ENCODE results near the gene GABBR1. TPM values are rescaled to one million over a fixed set of nuclear protein-coding genes. Genes with fewer than 3 reads are reported as not detected.

GABBR1 gene
- total and polyA plus RNA-seq, 2 donors (not counting 1 experiment from before 2014, with no cell fraction given), result 198 to 241 TPM

GRCh38 chr6:29667158-29667557 is 34.2 kb upstream of the GABBR1 start:
- H3K27me3 ChIP-seq (replicated peaks in 1 of 4; ENCODE audit: control extremely low read depth in 1 of 4, control insufficient read depth in 3 of 4, insufficient read depth in 4 of 4, low read length in 3 of 4), result peaks cover 0 to 26% (median 9%) of the 10 kb centered on the region in 4 experiments
- H3K9me3 Mint-ChIP-seq (ENCODE audit: insufficient read depth), result no peaks in the 10 kb centered on the region
- no peak overlapping the region for H3K4me3 ChIP-seq (ENCODE audit: control extremely low read depth in 1 of 5, extremely low read depth in 1 of 5, insufficient read depth in 1 of 5, low read depth in 2 of 5, low read length in 4 of 5)
- H3K9ac ChIP-seq (ENCODE audit: low read length), result no peak overlapping the region
- no peaks in the 10 kb centered on the region for H3K79me2 ChIP-seq (ENCODE audit: control insufficient read depth, insufficient read depth, low read length)
- 79% methylated on average over 4 of the region's 5 CpGs for WGBS (ENCODE audit: insufficient coverage)
- TF ChIP-seq, protein P1, sequence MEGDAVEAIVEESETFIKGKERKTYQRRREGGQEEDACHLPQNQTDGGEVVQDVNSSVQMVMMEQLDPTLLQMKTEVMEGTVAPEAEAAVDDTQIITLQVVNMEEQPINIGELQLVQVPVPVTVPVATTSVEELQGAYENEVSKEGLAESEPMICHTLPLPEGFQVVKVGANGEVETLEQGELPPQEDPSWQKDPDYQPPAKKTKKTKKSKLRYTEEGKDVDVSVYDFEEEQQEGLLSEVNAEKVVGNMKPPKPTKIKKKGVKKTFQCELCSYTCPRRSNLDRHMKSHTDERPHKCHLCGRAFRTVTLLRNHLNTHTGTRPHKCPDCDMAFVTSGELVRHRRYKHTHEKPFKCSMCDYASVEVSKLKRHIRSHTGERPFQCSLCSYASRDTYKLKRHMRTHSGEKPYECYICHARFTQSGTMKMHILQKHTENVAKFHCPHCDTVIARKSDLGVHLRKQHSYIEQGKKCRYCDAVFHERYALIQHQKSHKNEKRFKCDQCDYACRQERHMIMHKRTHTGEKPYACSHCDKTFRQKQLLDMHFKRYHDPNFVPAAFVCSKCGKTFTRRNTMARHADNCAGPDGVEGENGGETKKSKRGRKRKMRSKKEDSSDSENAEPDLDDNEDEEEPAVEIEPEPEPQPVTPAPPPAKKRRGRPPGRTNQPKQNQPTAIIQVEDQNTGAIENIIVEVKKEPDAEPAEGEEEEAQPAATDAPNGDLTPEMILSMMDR (IDR thresholded peaks at IDR 0.05), result no peak
- no peak for TF ChIP-seq EZH2 (IDR thresholded peaks at IDR 0.05; ENCODE audit: borderline replicate concordance, insufficient read depth, low read depth, low read length, poor library complexity, severe bottlenecking)
- no peaks in the 10 kb centered on the region for H3K4me1 Mint-ChIP-seq
- H3K4me3 Mint-ChIP-seq, result no peak overlapping the region
- H4K20me1 ChIP-seq (ENCODE audit: control insufficient read depth, insufficient read depth, low read length, poor library complexity, severe bottlenecking), result no peaks in the 10 kb centered on the region
- H3K36me3 ChIP-seq (replicated peaks in 1 of 2; ENCODE audit: control extremely low read depth in 1 of 2, control insufficient read depth in 1 of 2, extremely low read depth in 1 of 2, insufficient read depth in 2 of 2, low read length in 1 of 2), result no peaks in the 10 kb centered on the region
- no peak overlapping the region for H3K4me2 ChIP-seq (replicated peaks; ENCODE audit: low read depth, low read length, poor library complexity, severe bottlenecking)
- intact Hi-C loops (cut with micrococcal nuclease), result no loop called here
- no peaks in the 10 kb centered on the region for H3K9me3 ChIP-seq (ENCODE audit: control extremely low read depth in 1 of 3, control insufficient read depth in 2 of 3, insufficient read depth in 1 of 3, low read length in 2 of 3)
- H3K27ac ChIP-seq (ENCODE audit: low read length in 2 of 2), result no peak overlapping the region
- DNase-seq, result no peak
- no peaks in the 10 kb centered on the region for H3K4me1 ChIP-seq (ENCODE audit: control insufficient read depth in 2 of 2, insufficient read depth in 2 of 2, low read length in 2 of 2)
- ChIA-PET CTCF (interaction anchor here (8.1 kb wide), 1 partner anchor 15 kb away, joined by 87 read pairs; no protein-coding TSS in a partner anchor), POLR2A (no interaction called here)
- H3K27ac Mint-ChIP-seq, result no peak overlapping the region
- ATAC-seq (ENCODE audit: low read depth), result no peak
- H2AFZ ChIP-seq (ENCODE audit: insufficient read depth, low read depth, low read length, poor library complexity, severe bottlenecking), result no peak overlapping the region
- peaks cover 6% of the 10 kb centered on the region for H3K27me3 Mint-ChIP-seq

DNA sequence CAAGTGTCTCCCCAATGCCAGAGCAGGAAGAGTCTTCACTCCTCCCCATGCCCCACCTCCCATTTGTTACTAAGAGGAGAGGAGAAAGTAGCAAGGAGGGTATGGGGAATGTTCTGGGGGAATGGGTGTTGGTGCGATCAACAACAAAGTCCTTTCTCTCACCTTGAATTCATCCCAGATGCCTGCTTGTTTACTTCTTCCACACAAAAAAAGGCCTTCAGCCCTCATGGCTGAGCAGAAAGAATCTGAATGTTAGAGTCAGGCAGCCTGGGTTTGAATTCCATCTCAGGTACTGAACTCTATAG is 33.8 kb upstream of the GABBR1 start:
- H3K27me3 Mint-ChIP-seq, result peaks cover 6% of the 10 kb centered on the region
- H3K27ac ChIP-seq (ENCODE audit: low read length in 2 of 2), result no peak overlapping the region

More for the DNA sequence above, 33.8 kb upstream of the GABBR1 start:
- DNase-seq, result no peak
- POLR2A ChIA-PET, result no interaction called here
- Mint-ChIP-seq H3K27ac (no peak overlapping the region), H3K9me3 (ENCODE audit: insufficient read depth) (no peaks in the 10 kb centered on the region), H3K4me1 (no peaks in the 10 kb centered on the region), H3K4me3 (no peak overlapping the region)
- Histone ChIP-seq H3K9ac (ENCODE audit: low read length) (no peak overlapping the region), H3K79me2 (ENCODE audit: control insufficient read depth, insufficient read depth, low read length) (no peaks in the 10 kb centered on the region), H4K20me1 (ENCODE audit: control insufficient read depth, insufficient read depth, low read length, poor library complexity, severe bottlenecking) (no peaks in the 10 kb centered on the region), H3K9me3 (ENCODE audit: control extremely low read depth in 1 of 3, control insufficient read depth in 2 of 3, insufficient read depth in 1 of 3, low read length in 2 of 3) (no peaks in the 10 kb centered on the region), H3K4me1 (ENCODE audit: control insufficient read depth in 2 of 2, insufficient read depth in 2 of 2, low read length in 2 of 2) (no peaks in the 10 kb centered on the region), H3K4me2 (replicated peaks; ENCODE audit: low read depth, low read length, poor library complexity, severe bottlenecking) (no peak overlapping the region), H2AFZ (ENCODE audit: insufficient read depth, low read depth, low read length, poor library complexity, severe bottlenecking) (no peak overlapping the region), H3K36me3 (replicated peaks in 1 of 2; ENCODE audit: control extremely low read depth in 1 of 2, control insufficient read depth in 1 of 2, extremely low read depth in 1 of 2, insufficient read depth in 2 of 2, low read length in 1 of 2) (no peaks in the 10 kb centered on the region), H3K27me3 (replicated peaks in 1 of 4; ENCODE audit: control extremely low read depth in 1 of 4, control insufficient read depth in 3 of 4, insufficient read depth in 4 of 4, low read length in 3 of 4) (peaks cover 0 to 26% (median 10%) of the 10 kb centered on the region in 4 experiments), H3K4me3 (ENCODE audit: control extremely low read depth in 1 of 5, extremely low read depth in 1 of 5, insufficient read depth in 1 of 5, low read depth in 2 of 5, low read length in 4 of 5) (no peak overlapping the region)
- CTCF ChIA-PET, result interaction anchor here (8.1 kb wide), 1 partner anchor 15 kb away, joined by 87 read pairs; no protein-coding TSS in a partner anchor
- WGBS (ENCODE audit: insufficient coverage), result no CpG with 5 or more reads among the region's 1 CpG
- intact Hi-C loops (cut with micrococcal nuclease), result no loop called here
- no peak for ATAC-seq (ENCODE audit: low read depth)
- TF ChIP-seq EZH2 (IDR thresholded peaks at IDR 0.05; ENCODE audit: borderline replicate concordance, insufficient read depth, low read depth, low read length, poor library complexity, severe bottlenecking), result no peak
- TF ChIP-seq, protein P1 (IDR thresholded peaks at IDR 0.05), result no peak
